GM12878 (cell line): ENCODE data around the gene IRAK2. TPM values are rescaled to one million over a fixed set of nuclear protein-coding genes. Genes with fewer than 3 reads are reported as not detected.

Experiments
- ATAC-seq: fragments of 200-7000 bp; cut with Tn5 transposase; 3 replicates; pipeline ENCODE4 v1.9.1; 2020; ENCODE audit warnings: mild to moderate bottlenecking, moderate library complexity
- BruUV-seq: library from RNA; stranded (reverse); fragments of 400-500 nt; replicated peaks from 2 replicates; lab custom pipeline; 2021; lab: Mats Ljungman, UMichigan
- CTCF ChIA-PET: fragments of 300-600 bp; sonication (Branson Sonifier 250); formaldehyde crosslinking; extraction: SDS; loops from one replicate; lab custom pipeline; 2021; ENCODE audit warnings: inconsistent platforms; lab: Yijun Ruan, JAX
- POLR2A ChIA-PET: fragments of 350-600 bp; formaldehyde crosslinking; extraction: SDS; loops from one replicate; lab custom pipeline; 2021; ENCODE audit warnings: inconsistent platforms; lab: Charles Lee
- RAD21 ChIA-PET: fragments of 300-600 bp; sonication (Branson Sonifier 250); formaldehyde crosslinking; loops from one replicate; lab custom pipeline; 2023; ENCODE audit warnings: antibody characterized with exemption; ENCODE audit not compliant: unreplicated experiment; lab: Charles Lee
- SMC1A ChIA-PET: fragments of 300-600 bp; sonication (Branson Sonifier 250); formaldehyde crosslinking; loops from one replicate; lab custom pipeline; 2023; ENCODE audit not compliant: unreplicated experiment, uncharacterized antibody; lab: Charles Lee
- DNase-seq: peaks from one replicate; pipeline ENCODE4 v3.0.0-alpha.2; 2011; ENCODE audit warnings: low read depth, low spot score
- FAIRE-seq: peaks from 3 replicates; lab custom pipeline; 2011; peaks lifted over from hg19 to GRCh38; lab: Jason Lieb, UNC
- H2AFZ ChIP-seq: 2 replicates; pipeline ENCODE4 v1.6.0; 2011; ENCODE audit warnings: low read depth, low read length, control low read depth; ENCODE audit not compliant: control insufficient read depth
- H3K27ac ChIP-seq: 2 replicates; pipeline ENCODE4 v1.5.1; 2011; ENCODE audit warnings: control low read depth; ENCODE audit not compliant: control insufficient read depth, insufficient read depth
- H3K27me3 ChIP-seq, 2 experiments: replicated peaks in 1 of 2; 2 replicates each; pipeline versions ENCODE4 v1.6.0 to v1.6.1; 2011; ENCODE audit warnings: low read length in 1 of 2; ENCODE audit not compliant: control insufficient read depth in 2 of 2, insufficient read depth in 2 of 2
- H3K36me3 ChIP-seq, 2 experiments: 2 replicates each; pipeline ENCODE4 v1.5.1; 2011; ENCODE audit warnings: low read length in 1 of 2; ENCODE audit not compliant: control insufficient read depth in 2 of 2, insufficient read depth in 2 of 2
- H3K4me1 ChIP-seq: 2 replicates; pipeline ENCODE4 v1.6.1; 2011; ENCODE audit warnings: mild to moderate bottlenecking, low read length, moderate library complexity, mixed read lengths; ENCODE audit not compliant: control insufficient read depth, insufficient read depth
- H3K4me2 ChIP-seq: 2 replicates; pipeline ENCODE4 v1.6.0; 2011; ENCODE audit warnings: control low read depth; ENCODE audit not compliant: control insufficient read depth, insufficient read depth
- H3K4me3 ChIP-seq: fragments of 200-600 bp; sonication (generic); 2 replicates; pipeline ENCODE4 v1.5.1; 2016
- H3K79me2 ChIP-seq: 2 replicates; pipeline ENCODE4 v1.6.0; 2011; ENCODE audit warnings: low read length; ENCODE audit not compliant: control insufficient read depth, insufficient read depth
- H3K9ac ChIP-seq: 2 replicates; pipeline ENCODE4 v1.8.0; 2011; ENCODE audit warnings: low read length, control low read depth, mixed read lengths; ENCODE audit not compliant: control insufficient read depth, insufficient read depth
- H3K9me3 ChIP-seq: replicated peaks from 3 replicates; pipeline ENCODE4 v1.5.1; 2011; ENCODE audit warnings: mild to moderate bottlenecking, low read length; ENCODE audit not compliant: control insufficient read depth, insufficient read depth
- H4K20me1 ChIP-seq: 2 replicates; pipeline ENCODE4 v1.6.0; 2011; ENCODE audit not compliant: control insufficient read depth, insufficient read depth
- ATF2 ChIP-seq: IDR thresholded peaks from 2 replicates; pipeline ENCODE4 v1.6.1; 2012; ENCODE audit warnings: low read length, inconsistent platforms
- DPF2 ChIP-seq: fragments of 450-650 bp; IDR thresholded peaks from 2 replicates; pipeline ENCODE4 v1.6.1; 2017; ENCODE audit warnings: mild to moderate bottlenecking
- E2F4 ChIP-seq: IDR thresholded peaks from 2 replicates; pipeline ENCODE4 v1.6.1; 2012; ENCODE audit warnings: low read depth, low read length, improper control_type of control experiment
- IKZF1 ChIP-seq: fragments of 450-650 bp; conservative IDR thresholded peaks from 2 replicates; pipeline ENCODE4 v1.6.1; 2017; ENCODE audit warnings: antibody characterized with exemption, mild to moderate bottlenecking
- IKZF2 ChIP-seq, 2 experiments: fragments of 450-650 bp; IDR thresholded peaks; 2 replicates each; pipeline ENCODE4 v1.6.1; 2017; ENCODE audit warnings: mild to moderate bottlenecking in 2 of 2, moderate library complexity in 2 of 2
- MAX ChIP-seq: IDR thresholded peaks from 2 replicates; pipeline ENCODE4 v1.6.1; 2012; ENCODE audit warnings: low read depth, low read length, improper control_type of control experiment
- NFXL1 ChIP-seq: fragments of 450-650 bp; IDR thresholded peaks from 2 replicates; pipeline ENCODE4 v1.6.1; 2017; ENCODE audit warnings: antibody characterized with exemption, mild to moderate bottlenecking, borderline replicate concordance
- RAD21 ChIP-seq: IDR thresholded peaks from 2 replicates; pipeline ENCODE4 v1.6.1; 2011; ENCODE audit warnings: mild to moderate bottlenecking, low read depth, low read length, moderate library complexity; ENCODE audit not compliant: insufficient read depth
- RFX5 ChIP-seq: IDR thresholded peaks from 2 replicates; pipeline ENCODE4 v1.6.1; 2011; ENCODE audit warnings: low read depth, low read length, improper control_type of control experiment
- SPI1 ChIP-seq: IDR thresholded peaks from 2 replicates; pipeline ENCODE4 v1.6.1; 2011; ENCODE audit warnings: low read depth, mild to moderate bottlenecking, low read length, moderate library complexity, borderline replicate concordance; ENCODE audit not compliant: insufficient read depth
- SREBF1 ChIP-seq: IDR thresholded peaks from 2 replicates; pipeline ENCODE4 v1.6.1; 2012; ENCODE audit warnings: mild to moderate bottlenecking, low read length
- YY1 ChIP-seq: IDR thresholded peaks from 2 replicates; pipeline ENCODE4 v1.6.1; 2011; ENCODE audit warnings: low read depth, mild to moderate bottlenecking, low read length
- ZBTB4 ChIP-seq: fragments of 450-650 bp; formaldehyde crosslinking; IDR thresholded peaks from 2 replicates; pipeline ENCODE4 v1.4.0; 2022; ENCODE audit warnings: mild to moderate bottlenecking, moderate library complexity
- ZNF217 ChIP-seq: fragments of 450-650 bp; IDR thresholded peaks from 2 replicates; pipeline ENCODE4 v1.6.1; 2017; ENCODE audit warnings: antibody characterized with exemption, mild to moderate bottlenecking
- ZNF687 ChIP-seq: fragments of 450-650 bp; IDR thresholded peaks from 2 replicates; pipeline ENCODE4 v1.6.1; 2017; ENCODE audit warnings: mild to moderate bottlenecking, moderate library complexity
- ZSCAN29 ChIP-seq: fragments of 450-650 bp; IDR thresholded peaks from 2 replicates; pipeline ENCODE4 v1.6.1; 2017; ENCODE audit warnings: mild to moderate bottlenecking, moderate library complexity
- in situ Hi-C: fragments of 300-500 bp; cut with MboI; formaldehyde crosslinking; loops from 9 replicates; pipeline ENCODE4 v1.14.3; 2018; ENCODE audit warnings: mixed read lengths
- intact Hi-C: fragments of 100-400 bp; cut with micrococcal nuclease; formaldehyde crosslinking; loops from one replicate; pipeline ENCODE4 v1.14.2; 2022; ENCODE audit not compliant: unreplicated experiment
- polyA plus RNA-seq, 11 experiments: library from polyadenylated mRNA; depleted of rRNA in 4 of 11; unstranded in 6 of 11; stranded (reverse) in 5 of 11; fragments of >200 nt; fragmentation: Nextera tagmentation in 4 of 11; fragmentation: Illumina TruSeq in 1 of 11; extraction: Ambion mirVana in 4 of 11; extraction: Trizol in 1 of 11; gene quantifications; 1 replicate in 1 of 11; 2 replicates in 10 of 11; pipeline versions ENCODE4 v1.2.1 to v1.2.3, GENCODE V29; 2011 to 2016; ENCODE audit warnings: inconsistent platforms in 2 of 11, missing spikeins in 2 of 11, low read depth in 1 of 11
- total RNA-seq, 4 experiments: library from RNA; depleted of rRNA in 3 of 4; stranded (reverse); fragments of >200 nt in 3 of 4; fragmentation: Illumina TruSeq in 1 of 4; extraction: Trizol in 1 of 4; gene quantifications; 2 replicates each; pipeline versions ENCODE4 v1.2.1 to v1.2.3, GENCODE V29; 2013 to 2021

The IRAK2 gene
- total and polyA plus RNA-seq, 10 of the 15 experiments (the other 5 are each of a cell fraction or from before 2014, with no cell fraction given), result 0.48 to 5.7 (median 4.5) TPM

- H3K9ac ChIP-seq, result no peak overlapping the region
- H3K4me3 ChIP-seq, result no peak overlapping the region
- in situ Hi-C loops, result no loop called here
- no TSS peak for BruUV-seq
- ChIA-PET POLR2A (interaction anchor here (0.9 to 1.2 kb wide), 3 partner anchors 10 to 53 kb away, joined by 3 read pairs; partner anchors contain the start of gene SEC13), CTCF (interaction anchor here (1.3 kb wide), 1 partner anchor 12 kb away, joined by 6 read pairs; no protein-coding TSS in a partner anchor), RAD21 (no interaction called here), SMC1A (no interaction called here)
- H3K27me3 ChIP-seq, result no peaks in the 10 kb centered on the region
- ATAC-seq (no peak), FAIRE-seq (no peak), DNase-seq (no peak)
- peaks cover 22 to 33% of the 10 kb centered on the region in 2 experiments; a peak in 3 of 4 replicates for H3K36me3 ChIP-seq
- H3K9me3 ChIP-seq, result no peaks in the 10 kb centered on the region
- intact Hi-C loops, result no loop called here
- no peak overlapping the region for H3K27ac ChIP-seq
- no peaks in the 10 kb centered on the region for H3K4me1 ChIP-seq
- no peaks in the 10 kb centered on the region; the same call in 1 of the 2 replicates for H4K20me1 ChIP-seq
- no peak overlapping the region for H2AFZ ChIP-seq
- peaks cover 54% of the 10 kb centered on the region for H3K79me2 ChIP-seq
- H3K4me2 ChIP-seq, result no peak overlapping the region
- TF ChIP-seq RFX5, result no peak
- TF ChIP-seq SPI1, result no peak
- TF ChIP-seq RAD21, result no peak
- no peak for TF ChIP-seq YY1
- no peak for TF ChIP-seq E2F4
- TF ChIP-seq MAX, result no peak
- TF ChIP-seq IKZF2 (IDR thresholded peaks at IDR 0.05), result no peak
- no peak for TF ChIP-seq ATF2
- TF ChIP-seq IKZF1, result no peak
- no peak for TF ChIP-seq ZBTB4 (CRISPR knock-in tag)
- TF ChIP-seq NFXL1, result no peak
- TF ChIP-seq ZNF217, result no peak
- no peak for TF ChIP-seq DPF2
- TF ChIP-seq ZSCAN29, result no peak
- no peak for TF ChIP-seq SREBF1
- TF ChIP-seq ZNF687, result no peak
Measured at GRCh38 chr3:10268116-10268515, 103.4 kb downstream of the IRAK2 start.
